ENCODE results near the gene ZDHHC17.

ZDHHC17 gene

GRCh38 chr12:76883151-76883550 lies 119.2 kb downstream of the ZDHHC17 start:
- TF ChIP-seq ZFX (IDR thresholded peaks at IDR 0.05; ENCODE audit: borderline replicate concordance) (no peak), CTCF (IDR thresholded peaks at IDR 0.05) (no peak)

GRCh38 chr12:76883811-76884210 lies 119.9 kb downstream of the ZDHHC17 start:
- TF ChIP-seq ZFX (IDR thresholded peaks at IDR 0.05; ENCODE audit: borderline replicate concordance) (no peak), CTCF (IDR thresholded peaks at IDR 0.05) (no peak)
- no peak overlapping the region for H3K27ac ChIP-seq

More at GRCh38 chr12:76883151-76883550, 119.2 kb downstream of the ZDHHC17 start:
- H3K27ac ChIP-seq = no peak overlapping the region

- no peak for TF ChIP-seq CTCF (IDR thresholded peaks at IDR 0.05)
- no peak overlapping the region for H3K27ac ChIP-seq
These were observed 124.9 kb downstream of the ZDHHC17 start for GRCh38 chr12:76888775-76889174.

- no peak for TF ChIP-seq CTCF (IDR thresholded peaks at IDR 0.05)
- no peak for TF ChIP-seq ZFX (IDR thresholded peaks at IDR 0.05; ENCODE audit: borderline replicate concordance)
- no peak overlapping the region for H3K27ac ChIP-seq
These were observed 126.5 kb downstream of the ZDHHC17 start for GRCh38 chr12:76890151-76891143.

- no peak for TF ChIP-seq ZFX (IDR thresholded peaks at IDR 0.05; ENCODE audit: borderline replicate concordance)
- no peak for TF ChIP-seq CTCF (IDR thresholded peaks at IDR 0.05)
These were observed 127.7 kb downstream of the ZDHHC17 start for GRCh38 chr12:76891609-76892008.

GRCh38 chr12:76895796-76896195 lies 131.9 kb downstream of the ZDHHC17 start:
- H3K27ac ChIP-seq = no peak overlapping the region
- TF ChIP-seq CTCF (IDR thresholded peaks at IDR 0.05) = no peak
- no peak for TF ChIP-seq ZFX (IDR thresholded peaks at IDR 0.05; ENCODE audit: borderline replicate concordance)

More at GRCh38 chr12:76891609-76892008, 127.7 kb downstream of the ZDHHC17 start:
- H3K27ac ChIP-seq = no peak overlapping the region

GRCh38 chr12:76896274-76896673 lies 132.4 kb downstream of the ZDHHC17 start:
- no peak for TF ChIP-seq ZFX (IDR thresholded peaks at IDR 0.05; ENCODE audit: borderline replicate concordance)
- TF ChIP-seq CTCF (IDR thresholded peaks at IDR 0.05) = no peak
- no peak overlapping the region for H3K27ac ChIP-seq
